Uterus (tissue), 2 donors: ENCODE results near the gene MAJIN.

Experiments used
- CTCF ChIP-seq, 4 experiments: fragments of 200-600 bp in 2 of 4; fragments of 450-650 bp in 2 of 4; sonication (generic) in 2 of 4; IDR thresholded peaks; one replicate each; pipeline ENCODE4 v1.5.1; 2016 to 2019; ENCODE audit warnings: antibody characterized with exemption in 4 of 4, mild to moderate bottlenecking in 2 of 4, moderate library complexity in 1 of 4
- POLR2A ChIP-seq, 2 donors: fragments of 450-650 bp; IDR thresholded peaks; one replicate each; pipeline ENCODE4 v1.6.1; 2016; ENCODE audit warnings: antibody characterized with exemption in 2 of 2, mild to moderate bottlenecking in 1 of 2, moderate library complexity in 1 of 2

DNA sequence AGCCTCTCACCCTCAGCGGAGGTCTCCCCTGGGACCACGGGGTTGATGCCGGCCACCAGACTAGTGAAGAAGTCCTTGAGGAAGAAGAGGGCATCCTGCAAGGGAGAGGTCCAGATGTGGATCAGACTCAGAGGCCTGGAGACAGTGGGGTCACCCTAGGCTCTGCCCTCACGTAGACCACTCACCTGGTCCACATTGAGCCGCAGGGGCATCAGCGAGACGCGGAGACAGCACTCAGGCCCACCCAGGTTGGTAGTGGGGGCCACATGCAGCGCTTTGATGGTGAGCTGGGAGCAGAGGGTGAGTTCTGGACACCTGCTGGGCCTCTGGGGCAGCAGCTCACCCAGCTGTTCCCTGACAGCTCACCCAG is 73.8 kb downstream of the MAJIN start:
- no peak for TF ChIP-seq CTCF (IDR thresholded peaks at IDR 0.05)
- no peak for TF ChIP-seq POLR2A (IDR thresholded peaks at IDR 0.05)
